COLO829 (cell line): ENCODE results near the gene LNX2.
A peak's percentile ranks its signal among the peaks of the same experiment; 100 is the strongest.
"Not testable (repeated sequence)": the region's sequence is repeated elsewhere in the genome, so short reads cannot be mapped to it uniquely, and the experiment has no call there.

ENCODE experiments used
- DNase-seq: peaks from one replicate; pipeline ENCODE4 v3.0.0; 2012; ENCODE audit warnings: low spot score

The LNX2 gene

DNA sequence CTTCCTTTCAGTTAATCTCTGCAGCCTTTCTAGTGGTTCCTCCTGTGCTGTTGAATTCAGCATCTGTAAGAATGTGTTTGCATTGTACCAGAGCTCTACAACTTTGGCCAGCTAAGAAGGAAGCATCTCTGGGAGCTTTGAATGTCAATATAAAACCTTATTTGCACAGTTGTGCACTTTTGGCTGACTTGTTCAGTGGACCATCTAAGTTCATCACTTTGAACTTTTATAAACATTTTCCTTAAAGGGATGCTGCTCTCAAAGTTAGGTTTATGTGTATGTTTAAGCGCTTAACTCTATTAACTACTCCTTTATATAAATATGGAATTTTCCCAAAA is 16.9 kb upstream of the LNX2 start:
- DNase-seq, result no peak

DNA sequence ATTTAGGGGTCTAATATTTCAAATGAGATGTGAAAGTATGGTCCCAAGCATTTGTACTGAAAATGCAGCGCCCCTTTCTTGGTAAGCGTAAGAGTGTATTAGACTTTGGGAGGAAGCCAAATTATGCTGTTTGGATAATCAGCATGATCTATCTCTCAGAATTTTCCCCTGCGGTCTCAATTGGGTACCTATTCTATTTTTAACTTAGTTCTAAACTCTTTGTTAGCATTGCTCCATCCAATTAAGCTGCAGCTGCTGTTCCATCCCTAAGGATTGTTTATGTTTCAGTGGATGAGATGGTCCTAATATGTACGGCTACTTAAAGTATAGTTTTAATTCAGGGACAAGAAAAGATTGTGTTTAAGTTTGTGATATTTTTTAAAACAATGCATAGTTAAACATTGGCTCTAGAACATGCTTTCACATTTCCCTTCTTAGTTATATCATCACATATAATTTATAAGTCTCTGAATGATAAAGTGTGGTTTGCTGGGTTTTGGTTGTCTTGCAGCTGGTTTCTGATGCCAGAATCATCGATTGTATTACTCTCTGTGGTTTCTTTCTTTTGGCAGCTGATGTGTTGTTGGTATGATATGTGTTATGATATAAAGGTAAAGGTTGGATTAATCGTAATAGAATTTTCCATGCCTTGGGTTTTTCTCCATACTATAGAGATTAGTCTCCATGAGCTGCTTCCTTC is 16.4 kb upstream of the LNX2 start:
- no peak for DNase-seq

DNA sequence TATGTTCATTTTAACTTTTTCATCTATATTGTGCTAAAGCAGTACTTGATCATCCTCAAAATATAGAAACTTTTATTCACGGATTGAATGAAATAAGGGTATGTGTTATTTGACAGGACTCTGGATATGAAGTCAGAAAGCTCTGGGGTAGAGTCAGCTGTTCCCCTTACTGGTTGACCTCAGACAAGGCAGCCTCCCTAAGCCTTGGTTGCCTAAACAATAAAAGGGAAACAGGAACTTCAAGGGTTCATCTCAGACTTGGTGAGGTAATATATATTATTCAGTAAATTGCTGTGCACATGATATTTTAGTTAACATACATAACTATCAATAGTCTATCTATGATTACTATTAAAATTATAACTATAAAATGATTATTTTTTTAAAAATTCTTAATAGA is 14.9 kb upstream of the LNX2 start:
- DNase-seq, result no peak

DNA sequence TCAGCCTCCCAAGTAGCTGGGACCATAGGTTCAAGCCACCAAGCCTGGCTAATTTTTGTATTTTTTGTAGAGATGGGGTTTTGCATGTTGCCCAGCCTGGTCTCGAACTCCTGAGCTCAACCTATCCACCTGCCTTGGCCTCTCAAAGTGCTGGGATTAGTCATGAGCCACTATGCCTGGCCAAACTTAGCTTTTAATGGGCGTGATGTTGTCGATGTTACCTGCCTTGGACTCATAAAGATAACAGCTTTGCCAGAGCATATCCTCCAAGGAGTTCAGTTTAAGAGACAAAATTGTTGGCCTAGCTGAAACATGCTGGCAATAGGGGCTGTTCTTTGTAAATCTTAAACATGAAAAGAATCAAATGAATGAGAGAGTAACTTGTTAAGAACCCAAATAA is 14.5 kb upstream of the LNX2 start:
- no peak for DNase-seq

DNA sequence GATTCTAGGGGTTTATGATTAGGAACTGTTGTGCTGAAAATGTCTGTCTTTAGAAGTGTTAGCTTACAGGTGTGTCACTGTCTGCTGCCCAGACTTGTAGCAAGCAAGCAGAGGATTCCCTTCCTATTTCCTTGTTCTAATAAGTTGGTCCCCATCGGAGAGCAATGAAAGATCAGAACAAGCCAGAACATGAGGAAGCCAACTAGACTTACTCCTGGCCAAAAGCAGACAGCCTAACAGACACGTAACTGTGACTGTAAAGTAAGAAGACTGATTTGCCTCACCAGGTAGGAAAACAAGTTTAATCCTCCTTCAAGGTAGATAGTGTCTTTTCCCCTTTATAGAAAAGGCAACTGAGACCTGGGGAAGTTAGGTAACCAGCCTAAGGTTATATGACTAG is 13.9 kb upstream of the LNX2 start:
- no peak for DNase-seq

DNA sequence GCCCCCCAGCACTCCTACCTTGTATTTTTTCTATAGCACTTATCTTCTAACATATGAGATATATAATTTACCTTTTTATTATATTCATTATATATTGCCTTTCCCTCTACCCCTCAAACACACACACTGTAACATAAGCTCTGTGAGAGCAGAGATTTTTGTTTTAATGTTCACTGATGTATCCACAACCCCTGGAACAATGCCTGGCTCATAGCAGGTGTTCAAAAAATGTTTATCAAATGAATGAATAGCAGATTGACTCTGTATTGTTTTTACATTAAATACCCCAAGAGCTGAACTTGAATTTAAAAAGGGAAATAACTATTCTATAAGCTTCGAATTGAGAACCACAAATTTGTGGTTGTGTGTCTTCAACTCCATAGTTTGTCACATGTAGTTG is 12.3 kb upstream of the LNX2 start:
- DNase-seq, result no peak

DNA sequence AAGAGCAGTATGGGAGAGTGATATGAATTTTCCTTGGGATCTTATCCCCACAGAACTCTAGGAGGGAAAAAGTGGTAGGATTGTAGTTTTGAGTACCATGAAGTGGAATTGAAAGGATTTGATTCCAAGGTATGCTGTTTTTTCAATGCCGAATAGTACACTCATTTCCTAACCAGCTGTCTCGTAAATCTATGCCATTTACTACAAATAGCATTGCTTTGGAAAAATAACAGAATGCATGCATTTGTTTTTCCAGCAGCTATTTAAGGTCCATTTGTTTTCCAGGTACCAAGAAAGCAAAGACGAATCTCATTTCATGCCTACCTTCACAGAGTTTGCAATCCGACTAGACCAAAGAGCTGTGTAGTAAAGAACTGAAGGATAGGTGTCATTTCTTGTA is 11.9 kb upstream of the LNX2 start:
- DNase-seq, result no peak

DNA sequence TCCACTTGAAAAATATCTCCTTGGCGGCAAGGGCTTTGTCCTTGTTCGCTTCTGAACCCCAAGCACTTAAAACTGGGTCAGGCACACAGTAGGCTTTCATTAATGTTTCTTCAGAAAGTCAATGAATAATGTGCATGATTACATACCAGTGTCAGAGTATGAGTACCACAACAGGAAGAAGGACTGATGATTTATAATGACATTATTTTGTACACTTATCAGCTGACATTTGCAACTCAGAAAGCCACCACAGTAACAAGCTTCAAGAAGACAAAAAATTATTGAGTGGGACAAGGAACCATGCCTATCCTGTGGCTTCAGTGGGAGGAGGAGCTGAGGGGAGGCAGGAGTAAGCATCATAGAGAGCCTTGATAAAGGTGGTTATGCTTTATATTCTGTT is 11.3 kb upstream of the LNX2 start:
- no peak for DNase-seq

DNA sequence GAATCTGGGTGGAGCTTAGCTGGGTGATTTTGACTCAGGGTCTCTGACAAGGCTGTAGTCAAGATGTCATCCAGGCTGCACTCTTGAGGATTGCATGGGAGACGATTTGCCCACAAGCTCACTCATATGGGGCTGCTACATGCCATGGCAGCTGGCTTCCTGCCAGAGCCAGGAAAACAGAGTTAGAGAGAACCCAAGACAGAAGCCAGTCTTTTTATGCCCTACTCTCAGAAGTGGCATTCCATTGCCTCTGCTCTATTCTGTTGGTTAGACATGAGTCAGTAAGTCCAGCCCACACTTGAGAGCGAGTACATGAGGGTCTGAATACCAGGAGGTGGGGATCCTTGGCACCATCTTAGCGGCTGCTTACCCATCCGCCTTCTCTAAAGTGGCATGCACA is 10.8 kb upstream of the LNX2 start:
- no peak for DNase-seq

DNA sequence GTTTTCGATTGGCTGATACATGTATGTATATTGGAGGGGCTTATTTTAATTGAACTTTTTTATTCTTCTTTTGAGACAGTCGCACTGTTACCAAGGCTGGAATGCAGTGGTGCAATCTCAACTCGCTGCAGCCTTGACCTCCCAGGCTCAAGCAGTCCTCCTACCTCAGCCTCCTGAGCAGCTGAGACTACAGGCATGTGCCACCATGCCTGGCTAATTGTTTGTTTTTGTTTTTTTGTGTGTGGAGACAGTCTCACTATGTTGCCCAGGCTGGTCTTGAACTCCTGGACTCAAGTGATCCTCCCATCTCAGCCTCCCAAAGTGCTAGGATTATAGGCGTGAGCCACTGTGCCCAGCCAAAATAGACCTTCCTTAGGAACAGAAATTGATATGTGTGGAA is 8.4 kb upstream of the LNX2 start:
- DNase-seq, result not testable (repeated sequence)

DNA sequence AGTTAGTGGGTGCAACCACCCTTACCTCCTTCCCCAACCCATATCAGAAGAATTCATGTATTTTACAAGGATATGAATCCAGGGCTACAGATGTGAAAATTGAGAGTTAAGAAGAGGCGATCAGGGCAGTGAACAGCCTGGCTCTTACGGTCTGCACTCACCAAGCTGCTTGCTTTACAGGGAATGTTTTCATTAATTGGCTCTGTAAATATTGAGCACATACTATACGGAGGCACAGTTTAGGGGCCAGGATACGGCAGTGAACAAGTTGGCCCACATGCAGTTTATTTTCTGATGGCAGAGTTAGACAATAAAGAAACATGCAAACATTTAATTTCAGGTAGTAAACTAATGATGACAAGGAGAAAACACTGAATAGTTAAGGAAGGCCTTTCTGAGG is 7.8 kb upstream of the LNX2 start:
- no peak for DNase-seq

DNA sequence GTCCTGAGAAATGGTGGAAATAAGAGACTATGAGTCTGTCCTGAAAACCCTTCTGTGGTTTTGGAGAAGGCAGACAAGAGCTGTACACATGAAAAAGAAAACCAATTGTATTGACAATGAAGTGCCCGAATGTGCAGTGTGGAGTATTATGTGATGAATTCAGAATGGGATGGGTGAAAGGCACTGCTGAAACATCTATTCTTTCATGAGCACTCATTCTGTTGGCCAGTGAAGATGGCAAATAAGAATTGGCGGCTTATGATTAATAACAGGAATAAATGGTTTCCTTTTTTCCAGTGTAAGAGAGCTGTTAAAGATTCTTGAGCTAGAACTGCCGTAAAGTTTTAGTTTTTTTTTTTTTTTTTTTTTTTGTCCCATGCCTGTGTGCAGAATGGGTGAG is 7.1 kb upstream of the LNX2 start:
- DNase-seq, result no peak

DNA sequence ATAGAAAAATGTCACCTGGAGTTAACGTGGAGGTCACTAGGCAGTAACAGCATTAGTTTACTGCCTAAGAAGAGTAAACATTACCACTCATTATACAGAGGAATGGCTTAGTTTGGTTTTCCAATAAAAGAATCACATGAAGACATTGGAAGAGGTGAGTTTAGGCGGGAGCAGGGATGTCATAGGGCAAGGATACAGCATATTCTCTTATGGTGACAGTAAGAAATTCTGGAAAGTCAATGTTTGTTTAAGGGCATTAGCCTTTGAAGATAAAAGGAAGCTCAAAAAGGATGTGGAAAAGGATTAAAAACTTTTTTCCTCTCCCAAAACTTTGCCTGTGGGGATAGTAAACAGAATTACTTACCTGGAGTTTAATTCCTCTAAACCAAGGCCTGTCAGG is 5.5 kb upstream of the LNX2 start:
- no peak for DNase-seq

DNA sequence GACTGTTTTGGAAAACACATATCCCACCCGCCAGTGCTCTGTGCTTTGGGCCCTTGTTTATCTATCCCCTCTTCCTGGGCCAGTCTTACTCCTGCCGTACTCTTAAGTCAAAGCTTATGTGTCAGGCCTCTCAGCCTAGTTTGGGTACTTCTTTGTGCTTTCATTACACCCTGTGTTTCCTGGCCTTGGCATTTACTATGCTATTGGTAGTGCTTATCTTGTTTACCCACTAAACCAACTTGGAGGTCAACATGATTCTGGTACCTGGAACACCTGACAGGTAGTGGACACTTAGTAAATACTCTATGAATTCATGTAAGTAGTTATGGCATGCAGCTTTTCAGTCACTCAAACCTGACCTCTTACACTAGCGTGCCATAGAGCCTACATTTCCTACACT is 3.7 kb upstream of the LNX2 start:
- DNase-seq, result no peak

DNA sequence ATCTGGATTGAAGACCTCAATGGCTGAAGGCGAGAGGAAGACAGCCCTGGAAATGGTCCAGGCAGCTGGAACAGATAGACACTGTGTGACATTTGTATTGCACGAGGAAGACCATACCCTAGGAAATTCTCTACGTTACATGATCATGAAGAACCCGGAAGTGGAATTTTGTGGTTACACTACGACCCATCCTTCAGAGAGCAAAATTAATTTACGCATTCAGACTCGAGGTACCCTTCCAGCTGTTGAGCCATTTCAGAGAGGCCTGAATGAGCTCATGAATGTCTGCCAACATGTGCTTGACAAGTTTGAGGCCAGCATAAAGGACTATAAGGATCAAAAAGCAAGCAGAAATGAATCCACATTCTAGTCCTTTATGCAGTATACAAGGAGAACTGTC is 2.6 kb upstream of the LNX2 start:
- no peak for DNase-seq

DNA sequence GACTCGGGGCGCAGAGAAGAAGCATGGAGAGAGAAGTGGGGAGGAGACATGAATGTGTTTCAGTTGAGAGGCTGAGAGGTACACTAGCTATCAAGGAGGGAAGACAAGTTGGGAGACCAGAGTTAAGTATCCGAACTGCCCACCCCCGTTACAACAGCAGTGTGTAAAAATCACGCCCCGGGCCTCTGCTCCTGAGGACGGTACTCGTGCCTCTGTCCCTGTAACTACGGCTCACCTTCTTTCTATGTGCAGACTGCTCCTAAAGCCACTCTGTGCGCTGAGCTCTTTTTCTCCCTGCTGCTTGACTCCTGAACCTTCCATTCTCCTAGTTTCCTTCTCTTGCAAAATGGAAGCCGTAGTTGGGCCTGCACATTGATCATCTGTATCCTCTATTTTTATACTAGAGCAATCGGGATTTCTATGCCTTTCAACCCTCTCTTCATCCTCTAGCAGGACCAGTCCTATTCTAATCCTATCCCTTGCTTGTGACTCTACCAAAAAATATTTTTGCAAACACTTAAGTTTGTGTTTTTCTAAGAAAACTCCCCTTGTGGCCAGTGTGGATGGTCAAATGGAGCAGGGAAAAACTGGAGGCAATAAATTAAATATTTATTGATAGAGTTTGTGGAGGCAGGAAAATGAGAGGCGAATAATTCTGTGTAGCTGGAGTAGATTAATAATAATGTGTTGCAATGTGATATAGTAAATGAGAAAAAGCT is 1.9 kb upstream of the LNX2 start:
- DNase-seq, result no peak

DNA sequence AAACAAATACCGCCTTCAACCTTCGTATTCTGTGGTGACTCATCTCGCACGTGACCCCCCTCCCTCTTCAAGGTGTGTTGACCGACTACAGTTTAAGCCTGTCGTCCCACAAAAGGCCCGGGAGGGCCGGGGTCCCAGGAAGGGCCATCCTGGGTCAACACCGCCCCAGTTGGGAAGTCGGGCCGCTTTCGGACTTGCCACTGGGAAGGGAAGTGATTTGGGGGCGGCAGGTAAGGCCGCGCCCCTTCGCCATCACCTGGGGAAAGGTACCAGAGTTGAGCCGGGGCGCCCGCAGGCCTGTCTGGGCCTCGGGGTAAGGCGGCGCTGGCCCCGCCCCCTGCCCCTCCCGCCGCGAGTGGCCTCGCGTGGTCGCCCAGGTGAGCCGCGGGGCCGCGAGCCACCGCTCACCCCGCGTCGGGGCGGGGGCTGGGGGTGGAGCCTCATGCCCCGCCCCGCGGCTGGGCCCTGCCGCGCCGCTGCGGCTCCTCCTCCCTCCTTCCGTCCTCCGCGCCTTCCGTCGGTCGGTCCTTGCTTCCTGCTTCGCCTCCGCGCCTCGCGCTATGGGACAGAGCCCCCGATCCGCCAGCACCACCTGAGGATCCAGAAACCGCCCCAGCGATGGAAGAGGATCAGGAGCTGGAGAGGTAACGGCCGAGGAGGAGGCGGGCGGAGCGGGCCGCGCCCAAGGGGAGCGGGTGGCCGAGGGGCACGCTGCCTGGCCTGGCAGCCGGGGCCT is 1.2 kb upstream of the LNX2 start, which contains the start of gene POLR1D:
Gene POLR1D (plus strand): TSS at position 527 of the 736 bp plus-strand sequence. CDS start 92 bp downstream, at position 619.
- DNase-seq, result peak; percentile 67

DNA sequence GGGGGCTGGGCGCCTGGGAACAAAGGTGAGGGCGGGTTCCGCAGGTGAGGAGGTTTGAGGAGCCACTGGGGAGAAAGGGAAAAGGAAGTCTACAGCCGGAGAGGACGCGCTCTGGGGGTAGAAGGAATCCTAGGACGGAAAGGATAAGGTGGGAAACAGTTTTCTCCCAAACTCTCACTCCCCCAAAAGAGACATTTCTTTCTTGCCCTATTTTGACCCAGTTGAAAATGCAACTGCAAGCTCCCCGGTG is 712 bp upstream of the LNX2 start:
- no peak for DNase-seq

DNA sequence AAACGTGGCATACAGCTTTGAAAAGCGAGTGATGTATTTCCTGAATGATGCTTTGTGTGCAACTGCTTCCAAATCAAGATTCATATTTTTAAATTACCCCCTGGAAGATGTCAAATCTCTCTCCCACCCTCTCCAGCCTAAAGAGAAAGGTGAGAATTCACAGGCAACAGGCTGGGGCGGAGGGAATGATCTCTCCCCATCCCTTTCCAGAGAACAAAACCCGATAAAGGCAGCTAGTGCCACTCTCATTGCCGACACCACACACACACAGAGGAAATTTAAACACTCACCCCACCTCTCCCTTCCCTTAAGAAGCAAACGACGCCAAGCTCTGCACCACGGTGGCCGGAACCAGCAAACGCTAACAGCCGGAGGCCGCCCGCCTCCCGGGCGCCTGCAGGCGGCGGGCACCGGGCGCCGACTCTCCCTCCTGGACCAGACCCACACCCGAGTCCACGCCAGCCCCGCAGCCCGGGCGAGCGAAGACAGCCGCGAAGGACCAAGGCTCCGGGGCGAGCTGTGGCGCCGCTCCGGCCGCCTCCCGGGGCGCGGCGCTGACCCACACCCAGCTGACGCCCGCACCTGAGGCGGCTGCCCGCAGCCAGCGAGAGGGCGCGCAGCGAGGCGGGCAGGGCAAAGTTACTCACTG is 477 bp downstream of the LNX2 start:
- DNase-seq, result no peak

DNA sequence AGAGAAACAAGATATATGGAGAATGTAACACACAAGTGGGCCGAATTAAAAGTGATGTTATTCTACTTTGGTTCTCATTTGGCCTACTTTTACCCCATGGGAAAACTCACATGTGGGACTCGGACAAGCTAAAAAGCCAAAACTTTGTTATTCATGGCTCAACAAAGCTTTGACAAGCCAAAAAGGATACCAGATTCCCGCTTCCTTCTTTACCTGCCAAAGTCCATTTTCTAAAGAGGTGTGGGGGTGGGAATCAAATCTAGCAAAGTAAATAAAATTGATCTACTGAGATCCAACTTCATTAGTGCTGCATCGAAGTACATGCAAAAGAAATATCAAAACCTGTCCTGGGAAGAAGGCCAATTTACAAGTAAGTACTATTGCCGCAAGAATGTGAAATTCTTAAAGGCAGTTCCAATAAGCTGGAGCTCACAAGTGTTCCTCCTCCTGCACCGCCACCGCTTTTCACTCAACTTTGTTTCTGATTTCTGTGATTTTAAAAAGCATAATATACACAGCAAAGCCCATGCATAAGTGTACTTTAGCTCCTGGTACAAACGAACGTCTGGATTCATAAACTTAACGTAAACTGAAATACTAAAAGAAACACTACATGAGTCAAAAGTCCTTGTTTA is 1.1 kb downstream of the LNX2 start:
- DNase-seq, result no peak

DNA sequence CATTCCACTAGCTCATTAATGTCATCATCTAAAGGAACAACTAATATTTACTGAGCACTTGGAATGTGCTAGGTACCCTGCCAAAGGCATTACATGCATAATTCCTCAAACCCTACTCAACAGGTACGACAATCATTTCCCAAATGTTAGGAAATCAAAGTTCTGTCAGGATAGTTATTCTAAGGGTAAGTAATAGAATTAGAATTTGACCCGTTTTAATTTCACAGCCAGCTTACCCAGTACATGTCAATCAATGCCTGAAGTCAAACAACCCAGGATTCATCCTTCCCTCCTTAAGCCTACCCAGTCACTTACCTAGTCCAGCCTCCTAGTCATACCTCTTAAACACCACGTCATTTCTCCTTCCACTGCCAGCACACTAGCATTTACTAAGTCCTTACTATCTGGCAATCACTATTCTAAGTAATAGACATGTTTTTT is 2.4 kb downstream of the LNX2 start:
- no peak for DNase-seq

DNA sequence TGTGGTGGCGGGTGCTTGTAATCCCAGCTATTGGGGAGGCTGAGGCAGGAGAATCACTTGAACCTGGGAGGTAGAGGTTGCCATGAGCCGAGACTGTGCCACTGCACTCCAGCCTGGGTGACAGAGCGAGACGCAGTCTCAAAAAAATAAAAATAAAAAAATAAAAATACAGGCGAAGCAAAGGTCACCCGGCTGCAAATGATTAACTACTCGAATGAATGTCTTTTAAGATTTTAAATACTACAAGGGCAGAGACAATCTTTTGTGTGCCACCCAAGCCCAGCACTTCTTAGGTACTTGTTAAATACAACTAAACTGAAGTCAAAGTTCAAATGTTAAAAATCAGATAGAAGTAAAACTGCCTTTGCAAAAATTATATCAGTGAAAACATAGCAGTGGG is 6.7 kb downstream of the LNX2 start:
- DNase-seq, result no peak

DNA sequence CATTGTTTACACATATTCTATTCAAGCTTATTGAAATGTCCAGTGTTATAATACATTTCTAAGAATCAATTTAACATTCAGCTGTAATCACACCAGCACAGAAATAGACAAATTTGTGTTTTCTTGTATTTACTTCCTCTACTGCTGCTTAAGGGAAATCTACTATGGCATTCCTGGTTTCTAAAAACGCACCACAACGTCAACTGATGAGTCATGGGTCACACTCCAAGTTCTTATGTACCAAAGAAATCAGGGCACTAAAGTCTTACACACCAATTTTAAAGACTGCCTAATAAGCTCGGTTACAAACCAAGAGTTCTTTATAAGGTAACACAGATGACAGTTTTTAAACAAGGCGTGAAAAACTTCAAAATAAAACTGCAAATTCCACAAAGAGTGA is 13.2 kb downstream of the LNX2 start:
- DNase-seq, result peak; percentile 38
